Activated T-helper 17 cell treated with anti-CD3 and anti-CD28 coated beads, Interleukin-2, amount 50 U/mL, for 72 hours (primary cell): ENCODE measurements around the gene SH3BGRL2. TPM values are rescaled to one million over a fixed set of nuclear protein-coding genes. Genes with fewer than 3 reads are reported as not detected.
"Not testable (repeated sequence)": the region's sequence is repeated elsewhere in the genome, so short reads cannot be mapped to it uniquely, and the experiment has no call there.

Experiments used
- ATAC-seq: fragments of 150-1000 bp; cut with Tn5 transposase; replicated peaks from 2 replicates; pipeline ENCODE4 v1.10.0; 2021; ENCODE audit warnings: mild to moderate bottlenecking, moderate library complexity
- H3K27ac Mint-ChIP-seq: one replicate; pipeline ENCODE4 v1.8.0; 2022; ENCODE audit warnings: mixed read lengths
- H3K27me3 Mint-ChIP-seq: one replicate; pipeline ENCODE4 v1.8.0; 2022; ENCODE audit warnings: mixed read lengths
- H3K36me3 Mint-ChIP-seq: one replicate; pipeline ENCODE4 v1.8.0; 2022; ENCODE audit warnings: low read depth, mild to moderate bottlenecking, mixed read lengths
- H3K4me1 Mint-ChIP-seq: one replicate; pipeline ENCODE4 v1.8.0; 2022; ENCODE audit warnings: mixed read lengths
- H3K4me3 Mint-ChIP-seq: one replicate; pipeline ENCODE4 v1.8.0; 2022; ENCODE audit warnings: mild to moderate bottlenecking, mixed read lengths
- H3K9me3 Mint-ChIP-seq: one replicate; pipeline ENCODE4 v1.8.0; 2022; ENCODE audit warnings: mixed read lengths
- total RNA-seq, 2 donors: library from RNA; stranded (reverse); gene quantifications; one replicate each; pipeline ENCODE4 v1.2.3, GENCODE V29; 2022

Gene SH3BGRL2
- total RNA-seq, 2 donors from 2014 or later: 0.06 to 0.24 TPM

DNA sequence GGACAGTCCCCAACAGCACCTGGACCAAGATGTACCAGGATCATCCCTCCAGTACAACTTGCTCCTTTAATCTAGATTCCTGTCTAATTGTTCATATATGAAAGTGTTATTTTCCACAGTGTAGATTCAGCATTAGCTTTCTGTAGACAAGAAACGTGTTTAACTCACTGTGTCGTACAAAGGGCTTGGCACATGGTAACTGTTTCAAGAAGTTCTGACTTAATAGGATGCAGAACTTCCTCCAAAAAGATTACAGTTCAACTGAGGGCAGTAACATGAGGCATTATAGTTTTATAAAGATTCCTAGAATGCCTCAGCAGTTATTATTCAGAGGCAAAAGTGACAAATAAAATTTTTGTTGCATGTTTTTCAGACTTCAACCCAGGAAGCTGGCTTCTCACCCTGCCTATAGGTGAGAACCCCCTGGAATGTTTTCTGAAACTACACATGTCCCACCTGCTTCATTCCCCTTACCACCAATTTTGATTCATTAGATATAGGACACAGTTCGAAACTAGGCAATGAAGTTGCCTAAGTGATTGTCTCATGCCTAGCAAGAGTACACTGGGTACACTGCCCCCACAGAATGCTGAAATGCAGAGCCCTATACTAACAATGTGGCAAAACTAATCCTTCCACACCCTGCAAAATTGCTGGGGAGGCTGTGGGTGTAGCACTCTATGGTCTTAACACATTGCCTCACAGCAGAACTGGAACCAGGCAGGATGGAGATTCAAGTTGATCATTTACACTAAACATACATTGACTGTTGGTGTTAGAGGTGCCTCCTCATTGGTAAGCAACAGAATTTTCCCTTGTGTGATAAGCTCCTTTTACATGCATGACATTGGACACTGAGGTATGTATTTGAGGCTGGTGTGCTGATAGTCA, 22.6 kb upstream of the SH3BGRL2 start:
- H3K36me3 Mint-ChIP-seq: no peaks in the 10 kb centered on the region
- H3K4me3 Mint-ChIP-seq: no peak overlapping the region
- no peak for ATAC-seq
- H3K4me1 Mint-ChIP-seq: no peaks in the 10 kb centered on the region
- peaks cover 4% of the 10 kb centered on the region for H3K27me3 Mint-ChIP-seq
- H3K9me3 Mint-ChIP-seq: no peaks in the 10 kb centered on the region
- no peak overlapping the region for H3K27ac Mint-ChIP-seq

DNA sequence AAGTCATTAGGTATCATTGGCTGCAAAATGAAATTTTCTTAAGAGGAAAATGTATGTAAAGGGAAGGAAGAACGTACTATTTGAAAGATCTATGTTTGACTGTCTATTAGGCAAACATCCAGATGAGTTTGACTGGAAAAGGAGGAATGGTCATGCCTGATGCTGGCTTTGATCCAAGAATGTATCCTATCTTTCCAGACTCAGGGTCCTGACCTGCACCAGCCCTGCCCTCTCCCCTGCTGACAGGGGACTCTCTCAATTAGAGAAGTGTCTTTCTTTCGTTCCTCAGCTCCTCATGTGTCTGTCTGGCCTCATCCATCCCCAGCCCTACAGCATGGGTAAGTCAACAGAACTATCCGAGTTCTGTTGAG, 21.9 kb upstream of the SH3BGRL2 start:
- no peaks in the 10 kb centered on the region for H3K9me3 Mint-ChIP-seq
- peaks cover 4% of the 10 kb centered on the region for H3K27me3 Mint-ChIP-seq
- H3K4me1 Mint-ChIP-seq: no peaks in the 10 kb centered on the region
- H3K4me3 Mint-ChIP-seq: no peak overlapping the region
- no peak overlapping the region for H3K27ac Mint-ChIP-seq
- no peaks in the 10 kb centered on the region for H3K36me3 Mint-ChIP-seq
- ATAC-seq: no peak

DNA sequence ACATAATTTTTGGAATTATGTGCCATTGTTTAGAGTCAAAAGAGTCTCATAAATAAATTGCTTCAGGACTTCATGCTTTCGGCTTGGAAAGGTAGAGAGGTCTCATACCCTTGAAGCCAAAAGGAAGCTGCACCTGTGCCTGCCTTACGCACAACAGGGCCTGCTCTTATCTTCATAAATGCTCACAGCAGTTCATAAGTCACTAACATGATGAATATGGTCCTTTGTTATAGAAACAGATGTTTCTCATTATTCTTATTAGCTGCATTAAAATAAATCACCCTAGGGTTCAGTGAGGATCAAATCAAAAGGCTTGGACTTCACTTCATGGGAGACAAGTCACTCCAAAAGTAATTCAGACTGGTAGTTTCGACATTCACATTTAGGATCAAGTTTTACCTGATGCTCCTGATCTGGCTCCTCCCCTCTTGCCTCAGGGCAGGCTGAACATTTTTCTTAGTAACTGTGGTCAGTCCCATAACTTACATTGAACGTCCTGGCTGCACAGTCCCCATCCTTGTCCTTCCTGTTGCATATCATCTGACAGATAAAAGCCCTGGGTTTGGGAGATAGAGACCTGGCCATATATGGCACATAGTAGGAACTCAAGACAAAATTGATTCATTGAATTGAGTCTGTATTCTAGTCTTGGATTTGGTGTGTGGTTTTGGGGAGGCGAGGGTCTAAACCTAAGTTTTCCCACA, 20.7 kb upstream of the SH3BGRL2 start:
- Mint-ChIP-seq H3K27me3 (peaks cover 4% of the 10 kb centered on the region), H3K27ac (no peak overlapping the region), H3K9me3 (no peaks in the 10 kb centered on the region), H3K4me3 (no peak overlapping the region), H3K36me3 (no peaks in the 10 kb centered on the region), H3K4me1 (no peaks in the 10 kb centered on the region)
- no peak for ATAC-seq

DNA sequence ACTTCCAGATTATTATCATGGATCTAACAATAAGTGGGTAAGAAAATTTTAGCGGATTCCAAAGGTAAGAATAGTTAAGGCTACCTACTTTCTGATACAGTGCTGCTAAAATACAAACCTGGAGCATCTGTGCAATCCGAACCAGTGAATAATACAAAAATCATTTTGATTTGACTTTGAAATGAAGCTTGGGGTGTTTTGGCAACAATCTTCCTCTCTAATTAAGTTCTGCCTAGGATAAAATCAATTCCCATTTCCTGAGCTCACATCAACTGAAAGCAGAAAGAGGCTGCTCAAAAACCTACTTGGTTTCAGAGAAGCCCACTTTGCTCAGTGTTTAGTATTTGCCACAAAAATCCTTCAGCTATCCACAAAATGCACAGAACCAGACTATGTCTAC, 18.7 kb upstream of the SH3BGRL2 start:
- H3K9me3 Mint-ChIP-seq: no peaks in the 10 kb centered on the region
- H3K4me3 Mint-ChIP-seq: no peak overlapping the region
- no peaks in the 10 kb centered on the region for H3K4me1 Mint-ChIP-seq
- H3K27me3 Mint-ChIP-seq: peaks cover under 1% of the 10 kb centered on the region
- H3K27ac Mint-ChIP-seq: no peak overlapping the region
- no peak for ATAC-seq
- no peaks in the 10 kb centered on the region for H3K36me3 Mint-ChIP-seq

DNA sequence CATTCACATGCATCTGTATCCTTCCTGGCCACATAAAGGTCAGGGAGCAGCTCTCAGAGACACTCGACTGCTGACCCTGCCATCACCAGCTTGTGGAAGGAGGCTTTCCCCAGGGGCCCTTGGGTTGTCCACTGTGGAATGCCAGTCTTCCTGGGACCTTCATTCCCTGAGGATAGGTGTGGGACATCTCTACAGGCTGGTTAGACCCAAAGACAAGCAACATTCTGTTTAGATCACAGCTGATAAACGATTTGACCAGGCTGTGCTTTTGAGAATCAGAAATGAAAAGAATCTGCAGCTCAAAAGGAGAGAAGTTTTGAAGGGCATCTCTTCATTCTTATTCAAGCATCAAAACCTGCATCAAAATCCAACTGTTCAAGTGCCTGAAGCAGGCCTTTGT, 18.2 kb upstream of the SH3BGRL2 start:
- H3K36me3 Mint-ChIP-seq: no peaks in the 10 kb centered on the region
- no peaks in the 10 kb centered on the region for H3K4me1 Mint-ChIP-seq
- H3K9me3 Mint-ChIP-seq: no peaks in the 10 kb centered on the region
- no peak for ATAC-seq
- H3K27ac Mint-ChIP-seq: no peak overlapping the region
- H3K4me3 Mint-ChIP-seq: no peak overlapping the region
- no peaks in the 10 kb centered on the region for H3K27me3 Mint-ChIP-seq

DNA sequence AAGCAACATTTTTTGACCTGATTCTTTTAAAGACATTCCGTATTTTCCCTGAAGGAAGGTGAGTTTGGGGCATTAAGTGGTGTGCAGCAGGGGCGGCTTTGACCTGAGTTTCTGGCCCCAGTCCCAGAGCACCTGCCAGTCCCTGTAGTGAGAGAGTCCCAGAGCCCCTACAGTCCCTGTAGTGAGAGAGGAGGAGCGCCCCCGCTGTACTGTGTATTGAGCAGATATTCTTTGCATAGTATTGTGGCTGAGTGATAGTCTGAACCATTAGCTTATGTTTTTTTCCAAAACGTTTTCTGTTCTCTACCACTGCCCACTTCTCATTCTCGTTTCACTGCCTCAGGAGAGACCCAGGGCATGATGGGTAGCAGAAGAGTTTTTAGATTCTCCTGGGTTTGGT, 17.2 kb upstream of the SH3BGRL2 start:
- ATAC-seq: no peak
- Mint-ChIP-seq H3K4me3 (no peak overlapping the region), H3K9me3 (no peaks in the 10 kb centered on the region), H3K27me3 (peaks cover under 1% of the 10 kb centered on the region), H3K27ac (no peak overlapping the region), H3K4me1 (no peaks in the 10 kb centered on the region), H3K36me3 (no peaks in the 10 kb centered on the region)

DNA sequence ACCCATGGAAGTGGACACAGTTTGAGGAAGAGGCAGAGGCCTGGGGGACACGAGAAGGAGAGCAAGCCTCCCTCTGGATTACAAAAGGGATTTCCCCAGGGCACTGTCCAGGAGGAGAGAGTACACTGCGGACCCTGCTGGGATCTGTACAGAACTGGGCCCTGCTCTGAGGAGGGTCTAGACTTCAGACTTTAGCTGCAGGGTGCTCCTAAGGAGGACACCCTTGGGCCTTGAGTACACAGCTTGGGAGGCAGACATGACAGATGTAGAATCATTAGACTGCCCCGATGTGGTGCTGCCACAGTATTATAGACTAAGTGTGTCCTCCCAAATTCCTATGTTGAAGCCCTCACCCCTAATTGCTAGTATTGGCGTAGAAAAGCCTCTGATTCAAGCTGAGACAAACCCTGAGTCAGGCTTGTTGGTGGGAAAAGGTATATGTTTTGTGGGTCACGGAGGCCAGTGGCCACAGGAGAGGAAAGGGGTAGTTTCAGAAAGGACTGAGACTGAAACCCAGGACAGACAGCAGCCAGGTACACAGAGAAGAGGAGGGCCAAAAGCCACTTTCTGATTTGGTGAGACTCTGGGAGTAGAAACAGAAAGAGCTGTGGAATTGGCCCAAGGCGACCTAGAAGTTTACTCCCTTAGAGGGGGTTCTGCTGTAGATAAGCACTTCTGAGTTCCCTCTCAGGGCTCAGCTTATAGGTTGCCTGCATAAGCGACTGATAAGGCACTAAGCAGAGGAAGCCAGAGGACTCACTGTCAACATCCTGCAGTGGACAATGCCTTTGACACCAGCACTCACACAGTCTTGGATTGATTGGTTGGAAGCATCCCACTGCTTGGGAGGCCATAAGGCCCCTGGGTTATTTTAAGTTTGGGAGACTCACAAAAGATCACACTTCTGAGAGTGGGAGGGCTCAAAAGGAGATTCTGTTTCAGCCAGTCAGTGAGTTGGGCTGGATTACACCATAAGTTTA, 16.5 kb upstream of the SH3BGRL2 start:
- no peak for ATAC-seq
- Mint-ChIP-seq H3K27ac (no peak overlapping the region), H3K4me3 (no peak overlapping the region), H3K27me3 (peaks cover 5% of the 10 kb centered on the region), H3K9me3 (no peaks in the 10 kb centered on the region), H3K36me3 (no peaks in the 10 kb centered on the region), H3K4me1 (no peaks in the 10 kb centered on the region)

DNA sequence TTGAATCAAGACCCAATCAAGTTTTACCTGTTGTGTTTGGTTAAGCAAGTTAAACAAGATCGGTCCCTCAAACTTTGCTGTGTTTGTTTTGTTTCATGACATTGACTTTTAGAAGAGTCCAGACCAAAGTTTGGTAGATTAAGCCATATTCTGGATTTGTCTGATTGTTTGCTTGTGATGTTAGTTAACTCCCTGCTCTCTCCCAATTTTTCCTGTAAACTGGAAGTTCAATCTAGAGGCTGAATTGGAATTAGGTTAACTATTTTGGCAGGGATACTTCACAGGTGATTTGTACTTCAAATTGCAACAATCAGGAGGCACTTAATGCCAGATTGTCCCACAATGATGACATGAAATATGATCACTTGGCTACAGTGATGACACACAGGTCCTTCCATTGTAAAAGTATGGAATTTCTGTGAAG, 13.6 kb upstream of the SH3BGRL2 start:
- peaks cover 8% of the 10 kb centered on the region for H3K27me3 Mint-ChIP-seq
- no peak overlapping the region for H3K27ac Mint-ChIP-seq
- H3K36me3 Mint-ChIP-seq: no peaks in the 10 kb centered on the region
- no peak for ATAC-seq
- H3K4me1 Mint-ChIP-seq: no peaks in the 10 kb centered on the region
- H3K9me3 Mint-ChIP-seq: no peaks in the 10 kb centered on the region
- H3K4me3 Mint-ChIP-seq: no peak overlapping the region

DNA sequence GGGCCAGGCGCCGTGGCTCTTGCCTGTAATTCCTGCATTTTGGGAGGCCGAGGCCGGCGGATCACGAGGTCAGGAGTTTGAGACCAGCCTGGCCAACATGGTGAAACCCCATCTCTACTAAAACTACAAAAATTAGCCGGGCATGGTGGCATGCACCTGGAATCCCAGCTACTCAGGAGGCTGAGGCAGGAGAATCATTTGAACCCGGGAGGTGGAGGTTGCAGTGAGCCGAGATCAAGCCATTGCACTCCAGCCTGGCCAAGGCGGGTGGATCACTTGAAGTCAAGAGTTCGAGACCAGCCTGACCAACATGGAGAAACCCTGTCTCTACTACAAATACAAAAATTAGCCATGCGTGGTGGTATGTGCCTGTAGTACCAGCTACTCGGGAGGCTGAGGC, 12.7 kb upstream of the SH3BGRL2 start:
- not testable (repeated sequence) for ATAC-seq, H3K27ac Mint-ChIP-seq, H3K4me3 Mint-ChIP-seq, H3K4me1 Mint-ChIP-seq, H3K9me3 Mint-ChIP-seq, H3K36me3 Mint-ChIP-seq, H3K27me3 Mint-ChIP-seq

DNA sequence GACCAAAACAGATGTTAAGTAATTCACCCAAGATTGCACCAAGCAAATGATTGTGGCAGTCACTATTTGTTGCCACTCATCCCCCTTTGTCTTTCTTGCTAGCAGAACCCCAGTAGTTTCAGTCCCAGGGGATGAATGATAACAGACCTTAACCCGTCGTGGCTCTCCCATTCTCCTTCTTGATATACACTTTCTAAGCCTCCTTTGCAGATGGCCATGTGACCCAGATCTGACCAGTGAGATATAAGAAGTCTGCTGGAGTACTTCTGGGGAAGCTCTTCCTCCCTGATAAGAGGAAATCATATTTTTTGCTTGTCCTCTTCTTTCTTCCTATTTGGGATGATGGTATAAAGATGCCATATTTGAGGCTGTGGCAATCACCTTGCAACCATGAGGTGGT, 9.6 kb upstream of the SH3BGRL2 start:
- Mint-ChIP-seq H3K27ac (no peak overlapping the region), H3K27me3 (peaks cover 11% of the 10 kb centered on the region), H3K4me3 (no peak overlapping the region), H3K4me1 (no peaks in the 10 kb centered on the region), H3K36me3 (no peaks in the 10 kb centered on the region), H3K9me3 (no peaks in the 10 kb centered on the region)
- no peak for ATAC-seq

DNA sequence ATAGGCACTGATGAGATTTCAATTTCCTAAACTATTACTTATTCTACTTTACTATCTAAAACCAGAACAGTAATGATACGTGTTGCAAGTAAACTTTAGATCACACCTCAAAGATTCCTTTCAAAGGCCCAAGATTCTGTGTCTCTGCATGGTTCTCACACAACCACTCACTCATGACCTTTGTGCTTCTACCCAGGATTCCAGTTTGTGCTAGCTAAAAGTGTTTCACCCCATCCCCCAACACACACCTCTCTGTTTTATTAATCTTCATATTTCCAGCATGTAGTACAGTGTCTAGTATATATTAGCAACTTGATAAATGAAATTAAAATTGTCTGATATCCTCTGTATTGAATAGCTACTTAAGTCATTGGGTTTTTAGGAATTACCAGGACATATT, 8.8 kb upstream of the SH3BGRL2 start:
- Mint-ChIP-seq H3K4me1 (no peaks in the 10 kb centered on the region), H3K36me3 (no peaks in the 10 kb centered on the region), H3K27me3 (peaks cover 15% of the 10 kb centered on the region), H3K9me3 (no peaks in the 10 kb centered on the region), H3K4me3 (no peak overlapping the region), H3K27ac (no peak overlapping the region)
- no peak for ATAC-seq

DNA sequence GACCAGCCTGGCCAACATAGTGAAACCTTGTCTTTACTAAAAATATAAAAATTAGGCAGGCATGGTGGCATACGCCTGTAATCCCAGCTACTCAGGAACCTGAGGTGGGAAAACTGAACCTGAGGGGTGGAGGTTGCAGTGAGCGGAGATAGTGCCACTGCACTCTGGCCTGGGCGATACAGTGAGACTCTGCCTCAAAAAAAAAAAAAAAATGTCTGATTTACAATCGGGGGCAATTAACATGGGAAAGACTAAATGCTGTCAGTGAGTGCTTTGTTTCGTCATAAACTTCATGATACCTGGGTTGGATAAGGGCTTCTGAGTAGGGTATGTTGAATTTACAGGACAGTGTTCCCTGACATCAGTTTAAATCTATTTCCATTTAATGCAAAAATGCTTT, 8.0 kb upstream of the SH3BGRL2 start:
- H3K27ac Mint-ChIP-seq: no peak overlapping the region
- peaks cover 15% of the 10 kb centered on the region for H3K27me3 Mint-ChIP-seq
- H3K4me3 Mint-ChIP-seq: no peak overlapping the region
- H3K36me3 Mint-ChIP-seq: no peaks in the 10 kb centered on the region
- no peak for ATAC-seq
- H3K9me3 Mint-ChIP-seq: no peaks in the 10 kb centered on the region
- H3K4me1 Mint-ChIP-seq: no peaks in the 10 kb centered on the region

DNA sequence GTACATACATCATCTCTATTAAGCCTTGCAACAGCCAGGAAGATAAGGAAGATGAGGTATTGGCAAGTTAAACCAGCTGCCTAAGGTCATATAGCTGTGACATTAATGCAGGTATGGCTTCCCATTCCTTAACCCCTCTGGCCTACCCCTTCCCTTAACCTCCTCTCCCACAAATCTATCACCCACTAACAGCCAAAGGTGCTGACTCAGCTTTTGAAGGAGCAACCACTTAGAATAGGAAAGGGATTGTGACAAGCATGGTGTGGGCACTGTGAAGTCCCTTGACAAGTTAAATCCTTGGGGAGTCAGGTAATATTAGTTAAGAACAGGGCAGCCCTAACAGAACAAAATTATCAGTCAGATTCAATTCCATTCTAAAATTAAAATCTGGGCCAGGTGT, 5.4 kb upstream of the SH3BGRL2 start:
- Mint-ChIP-seq H3K9me3 (no peaks in the 10 kb centered on the region), H3K27me3 (peaks cover 20% of the 10 kb centered on the region), H3K27ac (no peak overlapping the region), H3K36me3 (no peaks in the 10 kb centered on the region), H3K4me1 (peaks cover 2% of the 10 kb centered on the region), H3K4me3 (no peak overlapping the region)
- no peak for ATAC-seq

DNA sequence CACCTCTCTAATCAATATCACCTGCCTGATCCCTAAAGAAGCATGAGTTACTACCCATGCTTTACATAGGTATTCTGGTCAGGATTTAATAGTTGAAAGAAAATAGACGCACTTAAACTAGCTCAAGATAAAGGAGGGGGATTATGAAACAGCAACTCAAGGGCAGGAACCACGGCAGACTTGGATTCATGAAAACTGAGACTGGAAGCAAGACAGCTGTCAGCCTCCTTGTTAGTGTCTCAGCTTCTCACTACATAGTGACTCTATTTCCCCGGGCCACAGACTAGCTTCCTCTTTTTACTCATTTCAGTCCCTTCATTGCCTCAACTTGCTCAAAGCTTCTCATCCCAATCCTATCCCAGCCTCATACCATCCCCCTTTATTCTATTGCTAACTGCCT, 4.3 kb upstream of the SH3BGRL2 start:
- Mint-ChIP-seq H3K4me1 (peaks cover 4% of the 10 kb centered on the region), H3K4me3 (no peak overlapping the region), H3K27me3 (peaks cover 26% of the 10 kb centered on the region), H3K9me3 (no peaks in the 10 kb centered on the region), H3K27ac (no peak overlapping the region), H3K36me3 (no peaks in the 10 kb centered on the region)
- ATAC-seq: no peak
